ENCODE measurements around the gene PARD3. TPM values are rescaled to one million over a fixed set of nuclear protein-coding genes. Genes with fewer than 3 reads are reported as not detected.
A peak's percentile ranks its signal among the peaks of the same experiment; 100 is the strongest.

Gene PARD3
- total and polyA plus RNA-seq, 3 donors from 2014 or later: 31.8 to 59.5 (median 49.5) TPM

- 87 to 89% methylated on average over 15 of the region's 15 CpGs for WGBS, 2 donors
- H3K4me3 ChIP-seq: no peak overlapping the region
These were observed 46.7 kb downstream of the PARD3 start for GRCh38 chr10:34768261-34768971.

GRCh38 chr10:34766811-34767494 lies 48.1 kb downstream of the PARD3 start:
- no peak overlapping the region for H3K4me3 ChIP-seq
- TF ChIP-seq, protein P1, sequence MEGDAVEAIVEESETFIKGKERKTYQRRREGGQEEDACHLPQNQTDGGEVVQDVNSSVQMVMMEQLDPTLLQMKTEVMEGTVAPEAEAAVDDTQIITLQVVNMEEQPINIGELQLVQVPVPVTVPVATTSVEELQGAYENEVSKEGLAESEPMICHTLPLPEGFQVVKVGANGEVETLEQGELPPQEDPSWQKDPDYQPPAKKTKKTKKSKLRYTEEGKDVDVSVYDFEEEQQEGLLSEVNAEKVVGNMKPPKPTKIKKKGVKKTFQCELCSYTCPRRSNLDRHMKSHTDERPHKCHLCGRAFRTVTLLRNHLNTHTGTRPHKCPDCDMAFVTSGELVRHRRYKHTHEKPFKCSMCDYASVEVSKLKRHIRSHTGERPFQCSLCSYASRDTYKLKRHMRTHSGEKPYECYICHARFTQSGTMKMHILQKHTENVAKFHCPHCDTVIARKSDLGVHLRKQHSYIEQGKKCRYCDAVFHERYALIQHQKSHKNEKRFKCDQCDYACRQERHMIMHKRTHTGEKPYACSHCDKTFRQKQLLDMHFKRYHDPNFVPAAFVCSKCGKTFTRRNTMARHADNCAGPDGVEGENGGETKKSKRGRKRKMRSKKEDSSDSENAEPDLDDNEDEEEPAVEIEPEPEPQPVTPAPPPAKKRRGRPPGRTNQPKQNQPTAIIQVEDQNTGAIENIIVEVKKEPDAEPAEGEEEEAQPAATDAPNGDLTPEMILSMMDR (IDR thresholded peaks at IDR 0.05): no peak
- TF ChIP-seq POLR2A (IDR thresholded peaks at IDR 0.05): no peak
- H3K9me3 ChIP-seq: no peaks in the 10 kb centered on the region
- no peak for DNase-seq
- no peaks in the 10 kb centered on the region for H3K36me3 ChIP-seq (ENCODE audit: low read depth, missing control alignments)
- no peaks in the 10 kb centered on the region for H3K27me3 ChIP-seq
- no peak overlapping the region for H3K27ac ChIP-seq
- H3K4me1 ChIP-seq: no peaks in the 10 kb centered on the region
- intact Hi-C loops (cut with DNase I; ENCODE audit: low total_unique reads): no loop called here
- WGBS, 2 donors: 88% methylated on average over 12 of the region's 12 CpGs

More at GRCh38 chr10:34768261-34768971, 46.7 kb downstream of the PARD3 start:
- H3K27ac ChIP-seq: no peak overlapping the region
- H3K9me3 ChIP-seq: no peaks in the 10 kb centered on the region
- H3K27me3 ChIP-seq: no peaks in the 10 kb centered on the region
- no peaks in the 10 kb centered on the region for H3K36me3 ChIP-seq (ENCODE audit: low read depth, missing control alignments)
- TF ChIP-seq, protein P1 (IDR thresholded peaks at IDR 0.05): no peak
- TF ChIP-seq POLR2A (IDR thresholded peaks at IDR 0.05): no peak
- intact Hi-C loops (cut with DNase I; ENCODE audit: low total_unique reads): no loop called here
- H3K4me1 ChIP-seq: peaks cover under 1% of the 10 kb centered on the region
- peak; percentile 49 for DNase-seq

- Histone ChIP-seq H3K36me3 (ENCODE audit: low read depth, missing control alignments) (no peaks in the 10 kb centered on the region), H3K27ac (no peak overlapping the region), H3K9me3 (no peaks in the 10 kb centered on the region), H3K4me3 (no peak overlapping the region), H3K27me3 (no peaks in the 10 kb centered on the region), H3K4me1 (no peaks in the 10 kb centered on the region)
- 46 to 70% methylated on average over 1 of the region's 1 CpG for WGBS, 2 donors
- no peak for DNase-seq
- no peak for TF ChIP-seq POLR2A (IDR thresholded peaks at IDR 0.05)
- TF ChIP-seq, protein P1 (IDR thresholded peaks at IDR 0.05): no peak
- intact Hi-C loops (cut with DNase I; ENCODE audit: low total_unique reads): no loop called here
These were observed 48.9 kb downstream of the PARD3 start for GRCh38 chr10:34766266-34766600.

- TF ChIP-seq, protein P1 (IDR thresholded peaks at IDR 0.05): no peak
- no peak overlapping the region for H3K4me3 ChIP-seq
- DNase-seq: no peak
- no peaks in the 10 kb centered on the region for H3K27me3 ChIP-seq
- 59 to 73% methylated on average over 2 of the region's 2 CpGs for WGBS, 2 donors
- no peak overlapping the region for H3K27ac ChIP-seq
- no peaks in the 10 kb centered on the region for H3K36me3 ChIP-seq (ENCODE audit: low read depth, missing control alignments)
- intact Hi-C loops (cut with DNase I; ENCODE audit: low total_unique reads): no loop called here
- H3K9me3 ChIP-seq: no peaks in the 10 kb centered on the region
- H3K4me1 ChIP-seq: no peaks in the 10 kb centered on the region
These were observed 50.6 kb downstream of the PARD3 start for GRCh38 chr10:34764472-34764946.
